NCI-H1417 treated with DMSO at 0.1 percent for 48 hours (cell line): Measurements from ENCODE around the gene SMU1.

Experiments
- DNase-seq: peaks from one replicate; lab custom pipeline; 2025; lab: John Stamatoyannopoulos, UW

The SMU1 gene

GRCh38 chr9:33076046-33077004, at the start of gene SMU1:
Gene SMU1, minus strand, starts transcription at chr9:33076674. Its CDS starts 66 bp downstream, at chr9:33076608.
- peak; percentile 70 for DNase-seq

- no peak for DNase-seq
Measured at GRCh38 chr9:33125461-33125860, 49.0 kb upstream of the SMU1 start.

GRCh38 chr9:33124751-33125381, 48.4 kb upstream of the SMU1 start:
- DNase-seq = no peak

GRCh38 chr9:33124046-33124445, 47.6 kb upstream of the SMU1 start:
- DNase-seq = no peak

GRCh38 chr9:33123407-33124031, 47.0 kb upstream of the SMU1 start:
- no peak for DNase-seq

- no peak for DNase-seq
Measured at GRCh38 chr9:33120620-33121019, 44.1 kb upstream of the SMU1 start.

- DNase-seq = no peak
Measured at GRCh38 chr9:33117796-33118195, 41.3 kb upstream of the SMU1 start.

GRCh38 chr9:33117306-33117705, 40.8 kb upstream of the SMU1 start:
- no peak for DNase-seq

- DNase-seq = no peak
Measured at GRCh38 chr9:33116860-33117259, 40.4 kb upstream of the SMU1 start.

GRCh38 chr9:33114746-33115145, 38.3 kb upstream of the SMU1 start:
- DNase-seq = no peak

GRCh38 chr9:33113799-33114547, 37.5 kb upstream of the SMU1 start:
- no peak for DNase-seq

- no peak for DNase-seq
Measured at GRCh38 chr9:33112094-33112493, 35.6 kb upstream of the SMU1 start.

GRCh38 chr9:33111631-33112030, 35.2 kb upstream of the SMU1 start:
- no peak for DNase-seq

GRCh38 chr9:33110686-33111085, 34.2 kb upstream of the SMU1 start:
- no peak for DNase-seq

- no peak for DNase-seq
Measured at GRCh38 chr9:33109850-33110595, 33.5 kb upstream of the SMU1 start.

- no peak for DNase-seq
Measured at GRCh38 chr9:33109097-33109496, 32.6 kb upstream of the SMU1 start.

GRCh38 chr9:33108472-33108871, 32.0 kb upstream of the SMU1 start:
- no peak for DNase-seq

GRCh38 chr9:33107762-33108161, 31.3 kb upstream of the SMU1 start:
- no peak for DNase-seq

- no peak for DNase-seq
Measured at GRCh38 chr9:33106827-33107621, 30.6 kb upstream of the SMU1 start.

- no peak for DNase-seq
Measured at GRCh38 chr9:33106372-33106771, 29.9 kb upstream of the SMU1 start.

- no peak for DNase-seq
Measured at GRCh38 chr9:33105959-33106358, 29.5 kb upstream of the SMU1 start.
